GM19035 (cell line): ENCODE results near the gene SNRNP70.
"Not testable (repeated sequence)": the region's sequence is repeated elsewhere in the genome, so short reads cannot be mapped to it uniquely, and the experiment has no call there.

Experiments
- ATAC-seq: cut with Tn5 transposase; IDR thresholded peaks from one replicate; pipeline ENCODE4 v1.9.1; 2021; ENCODE audit not compliant: unreplicated experiment

SNRNP70 gene

DNA sequence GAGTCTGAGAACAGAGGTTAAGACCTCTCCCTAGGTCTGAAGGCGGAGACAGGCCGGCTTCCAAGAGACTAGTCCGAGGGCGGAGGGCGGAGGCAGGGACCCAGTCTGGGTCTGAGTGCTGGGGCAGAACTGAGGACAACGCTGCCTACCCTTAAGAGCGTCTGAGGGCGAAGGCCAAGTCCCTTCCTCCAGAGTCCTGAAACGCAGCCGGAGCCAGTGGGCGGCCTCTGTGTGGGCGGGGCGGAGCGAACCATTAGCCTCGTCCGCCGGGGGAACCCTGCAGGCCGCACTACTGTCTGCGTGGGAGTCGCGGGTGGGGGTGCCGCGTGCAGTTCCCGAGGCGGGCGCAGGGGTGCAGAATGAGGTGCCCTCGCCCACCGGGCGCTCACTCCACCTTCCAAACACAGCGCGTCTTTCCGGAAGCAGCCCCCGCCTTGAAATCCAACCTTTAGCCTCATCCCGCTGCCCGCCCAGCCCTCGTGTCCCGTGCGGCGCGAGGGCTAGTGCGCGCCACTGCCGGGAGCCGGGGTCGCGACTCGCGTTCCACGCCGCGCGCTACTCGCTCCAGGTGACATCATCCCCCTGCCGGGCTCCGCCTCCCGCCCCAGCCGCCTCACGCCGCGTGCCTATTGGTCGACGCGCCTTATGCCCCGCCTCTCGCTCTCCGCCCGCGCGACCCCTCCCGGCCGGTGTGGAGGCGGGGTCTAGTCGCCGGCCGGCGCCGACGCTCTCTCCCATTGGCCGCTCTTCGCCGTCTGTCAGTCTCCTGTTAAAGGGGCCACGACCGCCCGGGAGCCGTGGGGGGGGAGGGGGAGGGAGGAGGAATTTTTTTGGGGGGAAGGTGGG lies 33.5 kb downstream of the SNRNP70 start, which contains the start of gene C19orf73:
C19orf73 (minus strand) TSS at position 579 of the 846 bp plus-strand sequence; CDS start at position 458, 121 bp downstream.
- ATAC-seq, result peak; percentile 75

GRCh38 chr19:49119411-49120324 lies 34.4 kb downstream of the SNRNP70 start, which contains the start of gene PPFIA3:
Gene PPFIA3 (plus strand): TSS chr19:49119544. CDS start chr19:49127874, 8,330 bp downstream.
- no peak for ATAC-seq

DNA sequence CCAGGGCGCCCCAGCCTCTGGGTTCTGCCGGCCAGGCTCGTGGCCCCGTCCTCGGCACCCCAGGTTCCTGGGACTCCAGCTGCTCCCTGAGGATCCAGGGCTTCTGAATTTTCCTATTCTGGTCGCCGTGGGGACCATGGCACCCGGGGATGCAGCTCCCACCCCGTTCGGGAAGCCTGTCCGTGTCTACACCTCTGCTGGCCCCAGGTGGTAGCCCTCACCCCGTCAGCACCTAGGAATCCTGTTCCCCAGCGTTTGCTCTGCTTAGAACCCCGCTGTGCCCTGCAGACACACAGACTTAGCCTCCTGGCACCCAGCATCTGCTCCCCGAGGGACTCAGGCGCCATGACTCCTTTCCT lies 35.1 kb downstream of the SNRNP70 start:
- no peak for ATAC-seq

DNA sequence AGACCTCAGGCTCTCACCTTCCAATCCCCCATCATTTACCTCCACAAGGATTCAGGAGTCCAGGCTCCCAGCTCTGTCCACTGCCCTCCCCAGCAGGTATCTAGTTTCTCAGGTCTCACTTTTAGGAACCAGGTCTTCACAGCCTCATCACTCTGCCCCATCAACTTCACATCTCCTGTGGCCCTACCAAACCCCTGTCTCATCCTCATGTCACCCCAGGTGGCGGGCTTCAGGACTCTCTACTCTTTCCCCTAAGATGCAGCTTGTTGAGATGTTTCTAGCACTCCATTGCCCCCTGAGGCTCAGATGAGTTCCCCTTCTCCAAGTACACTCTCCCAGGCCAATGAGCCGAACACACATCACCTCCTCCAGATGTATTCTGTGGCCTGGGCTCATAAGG lies 35.6 kb downstream of the SNRNP70 start:
- ATAC-seq, result no peak

- ATAC-seq, result not testable (repeated sequence)
These were observed 36.6 kb downstream of the SNRNP70 start for GRCh38 chr19:49121841-49122240.

DNA sequence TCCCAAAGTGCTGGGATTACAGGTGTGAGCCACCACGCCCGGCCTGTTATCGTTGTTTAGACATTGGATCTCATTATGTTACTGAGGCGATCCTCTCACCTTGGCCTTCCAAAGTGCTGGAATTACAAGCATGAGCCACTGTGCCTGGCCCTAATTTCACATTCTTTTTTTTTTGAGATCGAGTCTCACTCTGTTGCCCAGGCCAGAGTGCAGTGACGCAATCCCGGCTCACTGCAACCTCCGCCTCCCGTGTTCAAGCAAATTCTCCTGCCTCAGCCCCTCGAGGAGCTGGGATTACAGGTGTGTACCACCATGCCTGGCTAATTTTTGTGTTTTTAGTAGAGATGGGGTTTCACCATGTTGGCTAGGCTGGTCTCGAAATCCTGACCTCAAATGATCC lies 38.0 kb downstream of the SNRNP70 start:
- ATAC-seq, result not testable (repeated sequence)

DNA sequence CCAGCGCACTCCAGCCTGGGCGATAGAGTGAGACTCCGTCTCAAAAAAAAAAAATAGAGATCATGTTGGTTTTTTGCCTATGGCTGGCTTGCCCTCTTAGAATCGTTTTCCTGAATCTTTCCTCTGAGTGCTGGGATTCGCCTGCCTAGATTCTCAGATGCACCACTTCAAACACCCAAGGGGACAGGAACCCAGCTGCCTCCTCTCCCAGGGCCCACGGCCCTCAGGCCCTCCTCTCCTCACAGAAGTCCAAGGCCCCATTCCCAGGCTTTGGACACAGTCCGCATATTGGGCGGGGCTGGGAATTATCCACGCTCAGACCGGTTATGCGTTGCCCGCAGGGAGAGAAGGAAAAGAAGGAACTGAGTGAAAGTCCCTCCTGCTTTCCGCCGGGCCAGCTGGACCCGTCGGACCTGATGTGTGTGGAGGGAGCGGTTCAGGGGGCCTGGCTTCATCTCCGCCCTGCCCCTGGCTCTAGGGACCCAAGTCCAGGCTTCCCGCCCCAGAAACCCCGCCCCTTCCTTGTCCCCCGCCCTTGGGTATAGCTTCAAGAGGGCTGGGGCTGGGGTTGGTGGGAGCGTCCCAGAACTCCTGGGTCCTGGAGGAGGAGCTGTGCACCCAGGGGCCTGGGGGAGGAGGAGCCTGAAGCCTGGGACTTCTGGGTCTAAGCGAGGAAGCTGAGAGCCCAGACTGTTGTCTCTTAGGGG lies 39.9 kb downstream of the SNRNP70 start:
- ATAC-seq, result no peak

DNA sequence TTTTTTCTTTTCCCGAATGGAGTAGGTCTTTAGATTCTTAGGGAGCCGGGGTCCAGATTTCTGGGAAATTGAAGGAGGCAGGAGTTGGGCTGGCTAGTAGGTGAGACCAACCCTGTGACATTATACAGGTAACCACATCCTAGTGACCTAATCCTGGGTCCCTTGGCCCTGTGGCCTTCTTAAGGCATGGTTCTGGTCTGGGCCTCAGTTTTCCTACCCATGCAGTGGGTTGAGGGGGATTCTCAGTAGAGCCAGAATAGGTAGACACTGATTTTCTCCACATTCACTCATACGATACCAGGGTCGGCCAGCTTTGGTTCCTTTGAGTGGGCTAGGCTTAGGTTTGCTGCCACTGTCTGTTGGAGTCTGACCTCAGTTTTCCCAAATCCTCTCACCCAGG lies 41.3 kb downstream of the SNRNP70 start:
- ATAC-seq, result no peak

DNA sequence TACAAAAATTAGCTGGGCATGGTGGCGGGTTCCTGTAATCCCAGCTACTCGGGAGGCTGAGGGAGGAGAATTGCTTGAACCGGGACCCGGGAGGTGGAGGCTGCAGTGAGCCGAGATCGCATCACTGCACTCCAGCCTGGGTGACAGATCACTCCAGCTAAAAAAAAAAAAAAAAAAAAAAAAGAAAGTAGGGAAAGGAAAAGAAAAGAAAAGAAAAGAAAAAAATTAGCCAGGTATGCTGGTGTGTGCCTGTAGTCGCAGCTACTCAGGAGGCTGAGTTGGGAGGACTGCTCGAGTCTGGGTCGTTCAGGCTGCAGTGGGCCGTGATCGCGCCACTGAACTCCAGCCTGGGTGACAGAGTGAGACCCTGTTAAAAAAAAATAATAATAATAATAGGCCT lies 42.0 kb downstream of the SNRNP70 start:
- not testable (repeated sequence) for ATAC-seq

GRCh38 chr19:49127674-49128544 lies 42.7 kb downstream of the SNRNP70 start:
- peak; percentile 84 for ATAC-seq

GRCh38 chr19:49128545-49129237 lies 43.4 kb downstream of the SNRNP70 start:
- ATAC-seq, result no peak

GRCh38 chr19:49129238-49129583 lies 44.0 kb downstream of the SNRNP70 start:
- no peak for ATAC-seq

- ATAC-seq, result no peak
These were observed 45.1 kb downstream of the SNRNP70 start for GRCh38 chr19:49130325-49130724.

GRCh38 chr19:49132974-49133609 lies 47.8 kb downstream of the SNRNP70 start:
- no peak for ATAC-seq

DNA sequence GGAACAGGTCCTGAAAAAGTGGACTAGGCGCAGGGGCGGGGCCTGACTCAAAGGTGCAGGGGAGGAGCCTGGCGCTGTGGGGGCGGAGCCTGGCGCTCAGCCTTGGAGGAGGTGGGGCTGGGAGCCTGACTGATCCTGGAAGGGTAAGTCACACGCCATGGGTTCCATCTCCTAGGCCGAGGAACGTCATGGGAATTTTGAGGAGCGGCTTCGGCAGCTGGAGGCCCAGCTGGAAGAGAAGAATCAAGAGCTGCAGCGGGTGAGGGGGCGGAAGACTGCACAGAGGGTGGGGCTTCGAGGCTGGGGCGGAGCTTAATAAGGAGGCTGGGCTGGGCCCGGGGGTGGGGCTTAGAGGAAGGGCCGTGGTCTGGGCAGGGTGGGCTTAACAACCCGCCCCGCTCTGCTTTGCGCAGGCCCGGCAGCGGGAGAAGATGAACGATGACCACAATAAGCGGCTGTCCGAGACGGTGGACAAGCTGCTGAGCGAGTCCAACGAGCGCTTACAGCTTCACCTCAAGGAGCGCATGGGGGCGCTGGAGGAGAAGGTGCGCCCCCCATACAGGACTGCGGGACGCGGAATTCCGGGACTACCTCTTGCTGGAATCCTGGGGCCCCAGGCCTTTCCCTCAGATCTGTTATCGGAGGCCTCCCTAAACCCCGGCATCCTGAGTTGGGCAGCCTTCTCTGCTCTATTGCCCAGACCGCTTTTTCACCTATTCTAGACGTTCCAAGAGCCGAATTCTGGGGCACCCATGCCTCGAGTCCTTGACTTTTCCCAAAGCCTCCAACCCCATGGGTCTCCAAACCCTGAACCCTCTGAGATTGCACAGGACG lies 48.6 kb downstream of the SNRNP70 start:
- no peak for ATAC-seq

DNA sequence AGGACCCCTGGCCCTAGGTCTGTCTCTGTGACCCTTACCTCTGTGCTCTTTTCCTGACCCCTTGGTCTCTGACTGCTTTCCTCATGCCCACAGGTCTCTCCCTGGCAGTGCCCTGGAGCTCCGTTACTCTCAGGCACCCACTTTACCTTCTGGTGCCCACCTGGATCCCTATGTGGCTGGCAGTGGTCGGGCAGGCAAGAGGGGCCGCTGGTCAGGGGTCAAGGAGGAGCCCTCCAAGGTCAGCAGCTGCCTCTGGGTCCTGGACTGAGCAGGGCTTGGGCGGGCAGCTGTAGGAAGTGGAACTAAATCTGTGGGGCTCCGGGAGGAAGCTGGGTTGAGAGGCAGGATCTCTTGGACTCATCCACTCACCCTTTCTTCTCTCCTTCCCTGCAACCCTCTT lies 50.4 kb downstream of the SNRNP70 start:
- ATAC-seq, result no peak

- no peak for ATAC-seq
These were observed 51.5 kb downstream of the SNRNP70 start for GRCh38 chr19:49136771-49137171.

- no peak for ATAC-seq
These were observed 55.7 kb downstream of the SNRNP70 start for GRCh38 chr19:49140951-49141350.
